ENCODE measurements around the gene PDIA4. TPM values are rescaled to one million over a fixed set of nuclear protein-coding genes. Genes with fewer than 3 reads are reported as not detected.

The PDIA4 gene
- total and polyA plus RNA-seq, 10 donors: 21.6 to 160 (median 84.6) TPM

DNA sequence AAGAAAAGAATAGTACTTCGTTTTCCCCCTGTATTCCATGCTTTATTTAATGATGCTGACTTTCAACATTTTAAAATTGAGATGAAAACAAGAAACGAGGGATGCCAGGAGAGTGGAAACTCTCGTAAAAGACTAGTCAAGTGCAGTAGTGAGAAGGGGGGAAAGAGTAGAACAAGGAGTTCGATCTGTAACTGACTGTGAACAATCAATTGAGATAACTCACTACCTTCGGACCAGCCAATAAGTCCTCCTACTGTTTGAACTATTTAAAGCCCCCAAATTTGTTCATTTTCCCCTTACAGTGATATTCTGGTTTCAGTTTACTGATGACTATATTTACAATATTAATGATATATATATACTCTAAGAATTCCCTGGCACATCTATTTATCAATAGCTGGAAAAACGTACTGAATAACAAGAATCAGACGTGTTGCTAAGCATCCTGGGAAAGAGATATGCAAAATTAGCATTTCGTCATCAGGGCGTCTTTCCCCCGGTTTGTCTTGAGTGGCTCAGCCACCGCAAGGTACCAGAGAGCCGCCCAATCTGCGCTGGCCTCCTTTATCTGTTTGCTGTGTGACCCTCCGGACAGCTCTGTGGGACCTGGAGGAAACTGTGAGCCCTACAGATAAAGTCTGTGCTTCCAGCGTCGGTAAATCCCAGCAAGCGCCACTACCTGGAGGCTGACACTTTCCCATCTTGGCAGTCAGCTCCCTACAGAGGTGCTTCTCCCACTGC, 41.1 kb downstream of the PDIA4 start:
- intact Hi-C loops (cut with DNase I; ENCODE audit: low total_unique reads): no loop called here
- peak overlapping the region; percentile 55 to 85 (median 66) for H3K4me3 ChIP-seq
- H3K27me3 ChIP-seq (replicated peaks in 1 of 7): peaks cover 0 to 5% (median 0%) of the 10 kb centered on the region in 7 donors
- H3K4me1 ChIP-seq: peaks cover 21 to 64% (median 49%) of the 10 kb centered on the region in 6 donors
- H3K27ac ChIP-seq: peak overlapping the region; percentile 79 to 88 (median 84)
- TF ChIP-seq POLR2AphosphoS5 (IDR thresholded peaks at IDR 0.05) (peak in 2 of 3 donors; percentile 46 to 54), POLR2A (IDR thresholded peaks at IDR 0.05) (no peak)
- TF ChIP-seq, protein P1, sequence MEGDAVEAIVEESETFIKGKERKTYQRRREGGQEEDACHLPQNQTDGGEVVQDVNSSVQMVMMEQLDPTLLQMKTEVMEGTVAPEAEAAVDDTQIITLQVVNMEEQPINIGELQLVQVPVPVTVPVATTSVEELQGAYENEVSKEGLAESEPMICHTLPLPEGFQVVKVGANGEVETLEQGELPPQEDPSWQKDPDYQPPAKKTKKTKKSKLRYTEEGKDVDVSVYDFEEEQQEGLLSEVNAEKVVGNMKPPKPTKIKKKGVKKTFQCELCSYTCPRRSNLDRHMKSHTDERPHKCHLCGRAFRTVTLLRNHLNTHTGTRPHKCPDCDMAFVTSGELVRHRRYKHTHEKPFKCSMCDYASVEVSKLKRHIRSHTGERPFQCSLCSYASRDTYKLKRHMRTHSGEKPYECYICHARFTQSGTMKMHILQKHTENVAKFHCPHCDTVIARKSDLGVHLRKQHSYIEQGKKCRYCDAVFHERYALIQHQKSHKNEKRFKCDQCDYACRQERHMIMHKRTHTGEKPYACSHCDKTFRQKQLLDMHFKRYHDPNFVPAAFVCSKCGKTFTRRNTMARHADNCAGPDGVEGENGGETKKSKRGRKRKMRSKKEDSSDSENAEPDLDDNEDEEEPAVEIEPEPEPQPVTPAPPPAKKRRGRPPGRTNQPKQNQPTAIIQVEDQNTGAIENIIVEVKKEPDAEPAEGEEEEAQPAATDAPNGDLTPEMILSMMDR (IDR thresholded peaks at IDR 0.05 in 8 of 11, conservative IDR thresholded peaks at IDR 0.05 in 3 of 11): no peak
- peak; percentile 92 for DNase-seq
- 1 to 2% (median 1%) methylated on average over 17 of the region's 17 CpGs for WGBS, 5 donors
- no peaks in the 10 kb centered on the region for H3K36me3 ChIP-seq
- H3K9me3 ChIP-seq: no peaks in the 10 kb centered on the region

DNA sequence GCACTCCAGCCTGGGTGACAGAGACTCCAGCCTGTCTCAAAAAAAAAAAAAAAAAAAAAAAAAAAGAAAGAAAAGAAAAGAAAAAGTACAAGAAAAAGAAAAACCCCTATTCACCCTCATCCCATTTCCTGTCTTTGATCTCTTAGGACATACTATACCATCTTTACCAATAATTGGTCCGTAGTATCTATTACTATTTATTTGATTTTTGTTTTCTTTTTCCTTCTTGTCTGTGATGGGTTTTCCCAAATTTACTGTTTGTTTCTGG, 41.6 kb downstream of the PDIA4 start:
- H3K4me3 ChIP-seq: peak overlapping the region in 4 of 8 donors; percentile 64 to 85 (median 72)

DNA sequence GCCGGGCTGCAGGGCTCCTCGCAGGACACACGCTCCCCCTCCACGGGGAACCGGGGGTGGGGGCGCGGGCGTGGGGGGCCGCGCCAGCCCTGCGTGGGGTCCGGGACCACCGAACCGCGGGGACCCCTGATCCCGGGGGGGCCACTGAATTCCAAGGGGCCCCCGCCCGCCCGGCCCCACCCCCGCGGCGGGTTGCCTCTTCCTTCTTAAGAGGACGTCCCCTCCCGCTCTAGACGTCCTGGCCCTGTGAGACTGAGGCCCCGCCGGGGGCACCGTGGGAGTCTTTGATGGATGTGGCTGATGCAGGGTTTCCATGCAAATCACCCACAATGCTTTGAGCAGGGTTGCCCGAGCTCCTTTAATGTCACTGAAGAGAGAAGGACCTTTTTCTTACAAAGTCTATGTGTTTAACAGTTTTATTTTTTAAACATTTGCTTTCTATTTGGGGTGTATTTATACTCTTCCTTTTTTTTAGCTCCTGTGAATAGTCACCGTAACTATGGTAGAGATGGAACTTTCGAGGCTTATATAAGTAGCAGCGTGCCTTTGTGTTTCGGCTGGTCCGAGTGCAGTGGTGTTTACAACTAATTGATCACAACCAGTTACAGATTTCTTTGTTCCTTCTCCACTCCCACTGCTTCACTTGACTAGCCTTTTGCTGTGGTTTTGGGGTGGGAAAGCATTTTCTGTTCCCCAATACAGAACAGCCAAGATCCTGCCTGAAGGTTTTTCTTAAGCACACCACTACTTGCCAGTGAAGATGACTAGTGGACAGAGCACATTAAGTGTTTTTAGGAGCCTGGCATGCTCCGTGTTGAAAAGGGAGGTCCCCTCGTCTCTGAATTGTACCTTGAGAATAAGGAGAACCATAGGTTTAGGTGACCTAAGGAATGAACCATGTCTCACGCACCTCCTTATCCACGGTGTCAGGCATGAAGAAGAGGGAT, 44.8 kb downstream of the PDIA4 start:
- peaks cover 21 to 62% (median 47%) of the 10 kb centered on the region in 6 donors for H3K4me1 ChIP-seq
- no peaks in the 10 kb centered on the region for H3K36me3 ChIP-seq
- peaks cover 0 to 9% (median 0%) of the 10 kb centered on the region in 7 donors for H3K27me3 ChIP-seq (replicated peaks in 1 of 7)
- H3K9me3 ChIP-seq: peaks cover 0 to 6% (median 0%) of the 10 kb centered on the region in 8 donors
- WGBS, 5 donors: 0 to 1% (median 1%) methylated on average over 25 to 38 of the region's 38 CpGs
- DNase-seq: peak; percentile 89
- peak overlapping the region in 7 of 8 donors; percentile 15 to 52 (median 39) for H3K27ac ChIP-seq
- H3K4me3 ChIP-seq: peak overlapping the region; percentile 50 to 82 (median 68)
- intact Hi-C loops (cut with DNase I; ENCODE audit: low total_unique reads): no loop called here
- TF ChIP-seq, protein P1 (IDR thresholded peaks at IDR 0.05 in 8 of 11, conservative IDR thresholded peaks at IDR 0.05 in 3 of 11): no peak
- TF ChIP-seq POLR2A (IDR thresholded peaks at IDR 0.05): no peak
- peak in 1 of 3 donors; percentile 10 for TF ChIP-seq POLR2AphosphoS5 (IDR thresholded peaks at IDR 0.05)

More for the DNA sequence above, 41.6 kb downstream of the PDIA4 start:
- WGBS, 5 donors: 26 to 55% (median 51%) methylated on average over 1 of the region's 1 CpG
- peaks cover 21 to 66% (median 49%) of the 10 kb centered on the region in 6 donors for H3K4me1 ChIP-seq
- H3K27ac ChIP-seq: peak overlapping the region; percentile 79 to 88 (median 84)
- TF ChIP-seq POLR2A (IDR thresholded peaks at IDR 0.05): no peak
- TF ChIP-seq, protein P1 (IDR thresholded peaks at IDR 0.05 in 8 of 11, conservative IDR thresholded peaks at IDR 0.05 in 3 of 11): no peak
- TF ChIP-seq POLR2AphosphoS5 (IDR thresholded peaks at IDR 0.05): no peak
- H3K9me3 ChIP-seq: no peaks in the 10 kb centered on the region
- no peaks in the 10 kb centered on the region for H3K36me3 ChIP-seq
- peaks cover 0 to 9% (median 0%) of the 10 kb centered on the region in 7 donors for H3K27me3 ChIP-seq (replicated peaks in 1 of 7)
- intact Hi-C loops (cut with DNase I; ENCODE audit: low total_unique reads): no loop called here
- no peak for DNase-seq
